ENCODE data around the gene USH2A. TPM values are rescaled to one million over a fixed set of nuclear protein-coding genes. Genes with fewer than 3 reads are reported as not detected.

USH2A gene
- total RNA-seq, 2 donors from 2014 or later, result 0.74 TPM; not detected in 1

DNA sequence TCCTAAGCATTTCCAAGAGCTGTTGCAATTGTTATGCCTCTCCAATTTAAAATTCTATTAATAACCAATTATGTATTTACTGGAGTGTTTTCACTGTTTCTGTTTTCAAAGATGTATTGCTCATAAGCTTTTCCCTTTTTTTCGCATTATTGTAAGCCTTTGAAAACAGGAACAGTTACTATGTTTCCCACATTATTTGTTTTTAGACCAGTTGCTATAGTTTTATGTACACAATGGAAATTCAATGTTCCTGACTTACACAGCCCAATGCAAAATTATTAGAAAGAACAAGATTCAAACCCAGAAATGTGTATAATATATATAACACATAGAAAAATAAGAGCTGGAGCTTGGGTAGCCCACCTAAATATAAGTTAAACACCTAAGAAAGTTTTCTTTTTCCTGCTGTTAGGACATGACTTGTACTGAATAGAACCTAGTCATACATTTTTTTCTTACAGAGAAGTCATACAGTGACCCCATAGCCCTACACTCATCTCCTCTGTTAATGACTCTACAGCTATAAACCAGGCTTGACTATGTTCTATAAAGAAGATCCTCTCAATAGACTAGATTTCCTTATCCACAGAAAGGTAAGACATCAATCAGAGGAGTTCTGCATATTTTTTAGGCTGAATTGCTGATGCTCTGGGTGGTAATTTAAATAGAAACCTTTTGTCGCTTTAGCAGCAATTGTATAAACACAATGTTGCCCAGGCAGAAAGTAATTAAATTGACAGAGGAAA lies 299.6 kb downstream of the USH2A start:
- no peaks in the 10 kb centered on the region for H3K27me3 ChIP-seq (replicated peaks; ENCODE audit: insufficient read depth)
- H3K9me3 ChIP-seq, result no peaks in the 10 kb centered on the region
- H3K27ac ChIP-seq, result no peak overlapping the region
- H3K4me1 ChIP-seq (replicated peaks), result no peaks in the 10 kb centered on the region
- H3K36me3 ChIP-seq, result no peaks in the 10 kb centered on the region
- intact Hi-C loops (cut with DNase I), result no loop called here
- TF ChIP-seq, protein P1, sequence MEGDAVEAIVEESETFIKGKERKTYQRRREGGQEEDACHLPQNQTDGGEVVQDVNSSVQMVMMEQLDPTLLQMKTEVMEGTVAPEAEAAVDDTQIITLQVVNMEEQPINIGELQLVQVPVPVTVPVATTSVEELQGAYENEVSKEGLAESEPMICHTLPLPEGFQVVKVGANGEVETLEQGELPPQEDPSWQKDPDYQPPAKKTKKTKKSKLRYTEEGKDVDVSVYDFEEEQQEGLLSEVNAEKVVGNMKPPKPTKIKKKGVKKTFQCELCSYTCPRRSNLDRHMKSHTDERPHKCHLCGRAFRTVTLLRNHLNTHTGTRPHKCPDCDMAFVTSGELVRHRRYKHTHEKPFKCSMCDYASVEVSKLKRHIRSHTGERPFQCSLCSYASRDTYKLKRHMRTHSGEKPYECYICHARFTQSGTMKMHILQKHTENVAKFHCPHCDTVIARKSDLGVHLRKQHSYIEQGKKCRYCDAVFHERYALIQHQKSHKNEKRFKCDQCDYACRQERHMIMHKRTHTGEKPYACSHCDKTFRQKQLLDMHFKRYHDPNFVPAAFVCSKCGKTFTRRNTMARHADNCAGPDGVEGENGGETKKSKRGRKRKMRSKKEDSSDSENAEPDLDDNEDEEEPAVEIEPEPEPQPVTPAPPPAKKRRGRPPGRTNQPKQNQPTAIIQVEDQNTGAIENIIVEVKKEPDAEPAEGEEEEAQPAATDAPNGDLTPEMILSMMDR (IDR thresholded peaks at IDR 0.05), result no peak
- TF ChIP-seq POLR2AphosphoS5 (IDR thresholded peaks at IDR 0.05) (no peak), POLR2A (IDR thresholded peaks at IDR 0.05) (no peak)
- no peak overlapping the region for H3K4me3 ChIP-seq
- DNase-seq (ENCODE audit: low spot score), result no peak
- WGBS, result 62% methylated on average over 2 of the region's 2 CpGs

DNA sequence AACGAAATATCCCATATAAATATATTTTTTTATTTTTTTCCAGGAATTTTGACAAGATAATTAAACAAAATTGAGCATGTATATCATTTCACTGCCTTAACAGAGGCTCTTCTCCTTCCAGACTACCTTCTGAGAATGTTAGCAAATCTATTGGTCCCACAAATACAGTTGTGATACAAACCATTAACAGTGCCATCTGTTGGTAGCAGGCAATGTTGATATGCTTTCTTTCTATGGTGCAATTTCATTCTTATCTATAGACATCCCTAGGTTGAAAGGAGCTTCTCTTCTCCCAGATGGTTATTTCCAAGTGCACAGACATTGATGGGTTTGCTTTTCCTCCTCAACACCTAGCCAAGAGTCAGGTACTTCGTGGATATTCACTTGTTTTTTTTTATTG lies 303.6 kb downstream of the USH2A start:
- Histone ChIP-seq H3K36me3 (no peaks in the 10 kb centered on the region), H3K27me3 (replicated peaks; ENCODE audit: insufficient read depth) (no peaks in the 10 kb centered on the region), H3K27ac (no peak overlapping the region), H3K4me3 (no peak overlapping the region), H3K9me3 (no peaks in the 10 kb centered on the region), H3K4me1 (replicated peaks) (no peaks in the 10 kb centered on the region)
- intact Hi-C loops (cut with DNase I), result no loop called here
- TF ChIP-seq POLR2AphosphoS5 (IDR thresholded peaks at IDR 0.05) (no peak), POLR2A (IDR thresholded peaks at IDR 0.05) (no peak)
- TF ChIP-seq, protein P1 (IDR thresholded peaks at IDR 0.05), result no peak
- no peak for DNase-seq (ENCODE audit: low spot score)
- WGBS, result 53% methylated on average over 2 of the region's 2 CpGs

DNA sequence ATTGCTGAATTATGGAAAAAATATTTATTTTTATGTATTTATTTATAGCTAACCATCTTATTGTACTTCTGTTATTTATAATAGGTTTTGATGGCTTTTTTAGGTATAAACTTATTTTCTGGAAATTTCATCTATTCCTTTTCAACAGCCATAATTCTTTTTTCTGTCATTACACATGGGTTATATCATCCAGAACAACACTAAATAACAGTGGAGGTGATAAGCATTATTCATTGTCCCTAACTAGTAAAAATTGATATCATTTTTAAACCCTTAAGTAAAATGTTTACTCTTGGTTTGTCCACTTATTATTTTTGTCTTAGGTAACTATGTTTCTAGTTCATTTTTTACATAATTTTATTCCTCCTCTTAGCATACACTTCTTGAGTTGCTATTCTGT lies 309.1 kb downstream of the USH2A start:
- no peaks in the 10 kb centered on the region for H3K27me3 ChIP-seq (replicated peaks; ENCODE audit: insufficient read depth)
- H3K4me3 ChIP-seq, result no peak overlapping the region
- H3K4me1 ChIP-seq (replicated peaks), result no peaks in the 10 kb centered on the region
- H3K36me3 ChIP-seq, result no peaks in the 10 kb centered on the region
- TF ChIP-seq POLR2AphosphoS5 (IDR thresholded peaks at IDR 0.05) (no peak), POLR2A (IDR thresholded peaks at IDR 0.05) (no peak)
- TF ChIP-seq, protein P1 (IDR thresholded peaks at IDR 0.05), result no peak
- H3K27ac ChIP-seq, result no peak overlapping the region
- intact Hi-C loops (cut with DNase I), result no loop called here
- no peak for DNase-seq (ENCODE audit: low spot score)
- H3K9me3 ChIP-seq, result no peaks in the 10 kb centered on the region

DNA sequence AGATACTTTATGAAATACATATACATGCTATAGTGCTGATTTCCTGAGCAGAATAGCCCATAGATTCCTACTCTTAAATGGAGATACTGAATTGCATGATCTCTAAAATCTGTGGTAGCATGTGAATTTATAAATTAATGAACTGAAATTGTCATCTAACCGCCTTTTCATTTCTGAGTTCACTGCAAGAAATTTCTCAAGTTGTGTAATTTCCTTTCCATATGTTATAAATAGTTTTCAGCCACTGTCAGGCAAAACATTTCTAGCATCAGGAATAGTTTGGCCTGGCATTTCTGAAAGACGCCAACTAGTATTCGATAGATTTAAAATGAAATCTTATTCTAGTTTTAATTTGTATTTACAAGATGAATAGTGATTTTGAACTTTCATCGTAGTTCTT lies 310.1 kb downstream of the USH2A start:
- intact Hi-C loops (cut with DNase I), result no loop called here

More for the DNA sequence above, 310.1 kb downstream of the USH2A start:
- TF ChIP-seq POLR2AphosphoS5 (IDR thresholded peaks at IDR 0.05) (no peak), POLR2A (IDR thresholded peaks at IDR 0.05) (no peak)
- TF ChIP-seq, protein P1 (IDR thresholded peaks at IDR 0.05), result no peak
- Histone ChIP-seq H3K4me1 (replicated peaks) (no peaks in the 10 kb centered on the region), H3K27me3 (replicated peaks; ENCODE audit: insufficient read depth) (no peaks in the 10 kb centered on the region), H3K27ac (no peak overlapping the region), H3K9me3 (no peaks in the 10 kb centered on the region), H3K4me3 (no peak overlapping the region), H3K36me3 (no peaks in the 10 kb centered on the region)
- DNase-seq (ENCODE audit: low spot score), result no peak
- whole genome bisulfite sequencing, result 86% methylated on average over 4 of the region's 4 CpGs

Data from prostate gland (tissue), 2 donors.